K562 (cell line): ENCODE data around the gene POLR1B. TPM values are rescaled to one million over a fixed set of nuclear protein-coding genes. Genes with fewer than 3 reads are reported as not detected.

ENCODE experiments used
- ESRRA ChIP-seq: fragments of 450-650 bp; IDR thresholded peaks from 2 replicates; pipeline ENCODE4 v1.6.1; 2014; ENCODE audit warnings: low read depth, mild to moderate bottlenecking, moderate library complexity, borderline replicate concordance
- HMG20B ChIP-seq: fragments of 250-450 bp; sonication (Bioruptor Pico); IDR thresholded peaks from 2 replicates; pipeline ENCODE4 v1.5.0; 2021; ENCODE audit warnings: mild to moderate bottlenecking
- HNRNPLL ChIP-seq: fragments of 200-400 bp; formaldehyde crosslinking; IDR thresholded peaks from 2 replicates; pipeline ENCODE4 v1.6.1; 2017; ENCODE audit warnings: low read length, low read depth, mild to moderate bottlenecking; ENCODE audit not compliant: poor library complexity, severe bottlenecking
- KDM1A ChIP-seq, 2 experiments: fragments of 450-650 bp; IDR thresholded peaks; 2 replicates each; pipeline ENCODE4 v1.6.1; 2016; ENCODE audit warnings: mild to moderate bottlenecking in 2 of 2
- KDM4B ChIP-seq, 2 experiments: fragments of 450-650 bp in 1 of 2; sonication (generic) in 1 of 2; IDR thresholded peaks; 2 replicates each; pipeline ENCODE4 v1.6.1; 2016 to 2017; ENCODE audit warnings: borderline replicate concordance in 2 of 2, antibody characterized with exemption in 1 of 2, low read depth in 1 of 2, mild to moderate bottlenecking in 1 of 2
- MAZ ChIP-seq, 2 experiments: fragments of 450-650 bp in 1 of 2; sonication (generic) in 1 of 2; formaldehyde crosslinking; IDR thresholded peaks in 1 of 2; conservative IDR thresholded peaks in 1 of 2; 2 replicates each; pipeline versions ENCODE4 v1.4.0 to v1.5.0; 2020; ENCODE audit warnings: mild to moderate bottlenecking in 1 of 2, missing genetic modification reagents in 1 of 2
- NELFE ChIP-seq: IDR thresholded peaks from 2 replicates; pipeline ENCODE4 v1.6.1; 2011; ENCODE audit warnings: mild to moderate bottlenecking; ENCODE audit not compliant: insufficient read depth, insufficient read length
- NFXL1 ChIP-seq: fragments of 450-650 bp; formaldehyde crosslinking; IDR thresholded peaks from 2 replicates; pipeline ENCODE4 v1.4.0; 2021; ENCODE audit warnings: mild to moderate bottlenecking
- NR1H2 ChIP-seq: sonication (generic); formaldehyde crosslinking; IDR thresholded peaks from 2 replicates; pipeline ENCODE4 v1.4.0; 2020; ENCODE audit warnings: mild to moderate bottlenecking, missing genetic modification reagents
- NRF1 ChIP-seq, 2 experiments: fragments of 450-650 bp; IDR thresholded peaks in 1 of 2; conservative IDR thresholded peaks in 1 of 2; 2 replicates each; pipeline ENCODE4 v1.6.1; 2014; ENCODE audit warnings: mild to moderate bottlenecking in 2 of 2
- PML ChIP-seq: IDR thresholded peaks from 2 replicates; pipeline ENCODE4 v1.6.1; 2012; ENCODE audit warnings: low read length, inconsistent platforms
- POLR3A ChIP-seq: IDR thresholded peaks from 2 replicates; pipeline ENCODE4 v1.6.1; 2011; ENCODE audit warnings: borderline replicate concordance, mild to moderate bottlenecking, moderate library complexity; ENCODE audit not compliant: insufficient read length, insufficient read depth; ENCODE audit errors: extremely low read depth
- RBM15 ChIP-seq: fragments of 200-400 bp; formaldehyde crosslinking; IDR thresholded peaks from 2 replicates; pipeline ENCODE4 v1.6.1; 2018; ENCODE audit warnings: mild to moderate bottlenecking, low read length, moderate library complexity; ENCODE audit not compliant: insufficient read depth
- SIN3B ChIP-seq: fragments of 450-650 bp; IDR thresholded peaks from 2 replicates; pipeline ENCODE4 v1.6.1; 2017; ENCODE audit warnings: low read depth, mild to moderate bottlenecking, moderate library complexity
- SNRNP70 ChIP-seq: fragments of 200-400 bp; formaldehyde crosslinking; optimal IDR thresholded peaks from 2 replicates; pipeline ENCODE3; 2017; ENCODE audit warnings: low read depth, low read length
- STAT5A ChIP-seq: IDR thresholded peaks from 2 replicates; pipeline ENCODE4 v1.6.1; 2012; ENCODE audit warnings: low read length, inconsistent platforms, borderline replicate concordance
- STAT5B ChIP-seq: fragments of 250-450 bp; sonication (Bioruptor Pico); IDR thresholded peaks from 2 replicates; pipeline ENCODE4 v1.8.0; 2021; ENCODE audit warnings: mild to moderate bottlenecking, inconsistent platforms
- TEAD4 ChIP-seq, 2 experiments: sonication (generic) in 1 of 2; formaldehyde crosslinking in 1 of 2; IDR thresholded peaks; 2 replicates each; pipeline versions ENCODE4 v1.6.1 to v1.8.0; 2012 to 2022; ENCODE audit warnings: borderline replicate concordance in 1 of 2, inconsistent platforms in 1 of 2, low read length in 1 of 2, mild to moderate bottlenecking in 1 of 2, missing genetic modification reagents in 1 of 2
- ZBED1 ChIP-seq: IDR thresholded peaks from 2 replicates; pipeline ENCODE4 v1.6.1; 2014
- ZNF408 ChIP-seq: fragments of 250-450 bp; sonication (Bioruptor Pico); IDR thresholded peaks from 2 replicates; pipeline ENCODE4 v1.4.0; 2020; ENCODE audit warnings: low read depth, mild to moderate bottlenecking, moderate library complexity
- ZNF830 ChIP-seq: fragments of 250-450 bp; sonication (Bioruptor Pico); IDR thresholded peaks from 2 replicates; pipeline ENCODE4 v1.5.0; 2021; ENCODE audit warnings: mild to moderate bottlenecking
- polyA plus RNA-seq, 8 experiments: library from polyadenylated mRNA; depleted of rRNA in 4 of 8; stranded (reverse) in 5 of 8; unstranded in 3 of 8; fragments of >200 nt; fragmentation: Nextera tagmentation in 2 of 8; fragmentation: Illumina TruSeq in 1 of 8; extraction: Ambion mirVana in 2 of 8; extraction: Trizol in 1 of 8; gene quantifications; 2 replicates each; pipeline versions ENCODE4 v1.2.1 to v1.2.3, GENCODE V29; 2011 to 2014; ENCODE audit warnings: inconsistent platforms in 1 of 8, missing spikeins in 1 of 8
- total RNA-seq, 7 experiments: library from RNA; depleted of rRNA in 6 of 7; stranded (reverse); fragments of >200 nt in 6 of 7; fragmentation: Illumina TruSeq in 2 of 7; extraction: Trizol in 2 of 7; gene quantifications; 2 replicates each; pipeline versions ENCODE4 v1.2.1 to v1.2.3, GENCODE V29; 2011 to 2021; ENCODE audit warnings: low replicate concordance in 1 of 7
- TF ChIP-seq, protein P1 (sequence below): fragments of 250-450 bp; sonication (Bioruptor Pico); IDR thresholded peaks from 2 replicates; pipeline ENCODE4 v1.9.0; 2021; ENCODE audit warnings: mild to moderate bottlenecking
- TF ChIP-seq, protein P2 (sequence below): fragments of 250-450 bp; sonication (Bioruptor Pico); IDR thresholded peaks from 2 replicates; pipeline ENCODE4 v1.5.0; 2021; ENCODE audit warnings: mild to moderate bottlenecking, moderate library complexity
- TF ChIP-seq, protein P3 (sequence below): fragments of 450-650 bp; formaldehyde crosslinking; IDR thresholded peaks from 2 replicates; pipeline ENCODE4 v1.4.0; 2022; ENCODE audit warnings: missing genetic modification characterization

POLR1B gene
- total and polyA plus RNA-seq, 9 of the 15 experiments (the other 6 are each of a cell fraction or from before 2014, with no cell fraction given) = 19.8 to 55.1 (median 40.2) TPM

DNA sequence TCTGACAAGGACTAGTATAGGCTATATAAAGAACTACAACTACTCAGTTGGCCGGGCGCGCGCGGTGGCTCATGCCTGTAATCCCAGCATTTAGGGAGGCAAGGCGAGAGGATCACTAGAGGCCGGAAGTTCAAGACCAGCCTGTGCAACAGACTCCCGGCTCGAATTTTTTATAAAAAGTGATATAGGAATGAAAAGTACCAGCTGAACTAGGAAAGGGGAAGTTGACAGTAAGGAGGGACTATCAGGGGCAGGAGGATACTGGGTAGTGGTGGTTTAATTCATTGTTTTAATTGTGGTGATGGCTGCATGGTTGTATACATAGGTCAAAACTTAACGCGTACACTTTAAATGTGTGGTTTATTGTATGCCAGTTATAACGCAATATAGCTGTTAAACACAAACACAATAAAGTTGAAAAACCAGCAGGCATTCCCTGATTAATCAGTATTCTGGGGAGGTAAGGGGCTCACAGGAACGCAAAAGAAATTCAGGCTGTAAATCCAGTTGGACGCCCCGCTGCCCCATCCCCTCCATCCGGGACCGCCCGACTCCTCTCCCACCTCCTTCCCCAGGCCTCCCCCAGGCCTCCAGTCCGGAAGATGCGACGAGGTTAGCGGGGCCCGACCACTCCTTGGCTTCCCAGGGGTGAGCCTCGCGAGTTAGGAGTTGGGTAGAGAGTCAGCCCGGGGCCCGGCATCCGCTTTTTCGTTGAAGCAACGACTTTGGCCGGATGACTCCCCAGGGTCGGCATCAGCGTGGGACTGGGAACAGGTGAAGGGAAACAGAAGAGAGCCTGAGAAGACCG lies 746 bp upstream of the POLR1B start (continued):
- TF ChIP-seq KDM4B (IDR thresholded peaks at IDR 0.05; ENCODE audit: borderline replicate concordance in 2 of 2, low read depth in 1 of 2) (no peak), RBM15 (no peak), NR1H2 (CRISPR knock-in tag) (no peak; the same call in none of the 2 replicates), SIN3B (no peak), ESRRA (no peak), HNRNPLL (no peak), PML (0 out of 2 replicates have a peak, but pooled peaks have one; percentile 30), STAT5B (no peak), NRF1 (conservative IDR thresholded peaks at IDR 0.05 in 1 of 2, IDR thresholded peaks at IDR 0.05 in 1 of 2) (peak; percentile 54 to 64), HMG20B (CRISPR knock-in tag) (no peak), SNRNP70 (no peak), KDM1A (IDR thresholded peaks at IDR 0.05) (no peak), TEAD4 (IDR thresholded peaks at IDR 0.05; ENCODE audit: low read length) (no peak), TEAD4 (CRISPR knock-in tag; IDR thresholded peaks at IDR 0.05; ENCODE audit: borderline replicate concordance) (no peak), STAT5A (no peak), NFXL1 (CRISPR knock-in tag) (no peak), MAZ (CRISPR knock-in tag; conservative IDR thresholded peaks at IDR 0.05 in 1 of 2, IDR thresholded peaks at IDR 0.05 in 1 of 2) (0 out of 4 replicates have a peak, but pooled peaks of 1 of the 2 experiments have one; percentile 10), ZNF830 (CRISPR knock-in tag) (no peak), ZBED1 (no peak), NELFE (no peak), ZNF408 (CRISPR knock-in tag) (no peak), POLR3A (peak; percentile 70)
- TF ChIP-seq, protein P1, sequence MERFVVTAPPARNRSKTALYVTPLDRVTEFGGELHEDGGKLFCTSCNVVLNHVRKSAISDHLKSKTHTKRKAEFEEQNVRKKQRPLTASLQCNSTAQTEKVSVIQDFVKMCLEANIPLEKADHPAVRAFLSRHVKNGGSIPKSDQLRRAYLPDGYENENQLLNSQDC (CRISPR knock-in tag) = no peak
- TF ChIP-seq, protein P2, sequence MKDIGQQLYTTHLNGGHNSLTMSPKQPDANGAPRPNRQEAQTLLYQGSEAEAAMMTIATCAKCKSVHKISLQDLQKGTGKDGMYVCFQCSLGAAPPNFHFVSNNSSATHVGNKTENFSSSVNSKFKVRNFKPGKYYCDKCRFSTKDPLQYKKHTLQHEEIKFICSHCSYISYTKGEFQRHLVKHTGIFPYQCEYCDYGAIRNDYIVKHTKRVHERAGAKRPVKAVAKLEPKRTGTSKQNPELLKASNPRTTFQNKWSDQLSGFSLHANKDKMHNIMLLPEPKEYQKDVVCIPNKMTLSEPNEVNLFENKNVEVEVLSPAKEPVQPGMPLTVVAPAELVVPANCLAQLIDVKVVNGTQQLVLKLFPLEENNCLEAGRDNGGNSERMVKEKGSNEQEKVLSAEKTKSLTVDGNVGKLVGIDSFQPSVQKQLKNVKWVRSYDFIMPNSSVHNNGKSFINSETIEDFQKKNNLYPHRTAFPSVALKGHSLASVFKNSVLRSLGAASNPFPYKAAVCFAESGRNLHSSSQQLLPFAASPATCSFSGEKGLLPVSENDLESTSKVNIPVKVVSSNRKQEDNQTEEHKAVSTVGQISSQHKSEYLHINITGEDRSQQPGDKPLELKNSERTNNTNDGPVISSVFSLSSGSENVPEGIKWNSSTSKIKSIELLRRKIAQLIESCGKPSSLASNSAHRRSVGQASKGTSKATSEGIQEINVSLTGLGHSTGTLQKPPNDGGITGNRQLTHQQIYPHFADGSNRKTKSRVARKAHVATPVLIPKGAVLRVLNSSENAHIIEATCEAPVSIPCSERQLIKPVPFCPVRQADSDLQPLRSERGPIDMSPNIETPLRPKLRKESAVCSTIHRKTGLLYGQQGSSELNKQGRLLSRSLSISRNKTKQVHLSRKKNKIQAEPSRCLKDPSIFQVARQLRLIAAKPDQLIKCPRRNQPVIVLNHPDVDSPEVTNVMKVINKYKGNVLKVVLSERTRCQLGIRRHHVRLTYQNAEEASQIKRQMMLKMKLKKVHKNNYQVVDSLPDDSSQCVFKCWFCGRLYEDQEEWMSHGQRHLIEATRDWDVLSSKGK (CRISPR knock-in tag) = no peak
- TF ChIP-seq, protein P3, sequence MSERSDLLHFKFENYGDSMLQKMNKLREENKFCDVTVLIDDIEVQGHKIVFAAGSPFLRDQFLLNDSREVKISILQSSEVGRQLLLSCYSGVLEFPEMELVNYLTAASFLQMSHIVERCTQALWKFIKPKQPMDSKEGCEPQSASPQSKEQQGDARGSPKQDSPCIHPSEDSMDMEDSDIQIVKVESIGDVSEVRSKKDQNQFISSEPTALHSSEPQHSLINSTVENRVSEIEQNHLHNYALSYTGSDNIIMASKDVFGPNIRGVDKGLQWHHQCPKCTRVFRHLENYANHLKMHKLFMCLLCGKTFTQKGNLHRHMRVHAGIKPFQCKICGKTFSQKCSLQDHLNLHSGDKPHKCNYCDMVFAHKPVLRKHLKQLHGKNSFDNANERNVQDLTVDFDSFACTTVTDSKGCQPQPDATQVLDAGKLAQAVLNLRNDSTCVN (CRISPR knock-in tag) = no peak
